SK-N-SH (cell line): ENCODE data around the gene FASTK. TPM values are rescaled to one million over a fixed set of nuclear protein-coding genes. Genes with fewer than 3 reads are reported as not detected.

Source experiments
- CTCF ChIA-PET: fragments of 300-600, 350-600 bp; formaldehyde crosslinking; extraction: SDS; loops from one replicate; lab custom pipeline; 2021; lab: Yijun Ruan, JAX
- POLR2A ChIA-PET: fragments of 350-600 bp; sonication (Branson Sonifier 250); formaldehyde crosslinking; extraction: SDS; loops from one replicate; lab custom pipeline; 2020; ENCODE audit warnings: antibody characterized with exemption, inconsistent platforms; lab: Yijun Ruan, JAX
- DNase-seq: peaks from one replicate; pipeline ENCODE4 v3.0.0; 2012
- H2AFZ ChIP-seq: fragments of 200-600 bp; sonication (generic); 2 replicates; pipeline ENCODE4 v1.8.1; 2016; ENCODE audit warnings: antibody characterized with exemption, mild to moderate bottlenecking, low read depth
- H3F3A ChIP-seq: fragments of 200-600 bp; sonication (generic); replicated peaks from 2 replicates; pipeline ENCODE3; 2016; ENCODE audit warnings: antibody characterized with exemption, mild to moderate bottlenecking; ENCODE audit not compliant: insufficient read depth
- H3K27ac ChIP-seq, 2 experiments: fragments of 200-500 bp in 1 of 2; fragments of 200-600 bp in 1 of 2; sonication (Bioruptor generic) in 1 of 2; sonication (generic), shearing (Covaris generic) in 1 of 2; 2 replicates each; pipeline versions ENCODE4 v1.5.1 to v1.6.1; 2014 to 2016; ENCODE audit warnings: low read depth in 2 of 2, inconsistent platforms in 1 of 2, low read length in 1 of 2, mild to moderate bottlenecking in 1 of 2, mixed read lengths in 1 of 2
- H3K27me3 ChIP-seq: fragments of 200-600 bp; sonication (generic), shearing (Covaris generic); 2 replicates; pipeline ENCODE4 v1.6.1; 2016; ENCODE audit warnings: mixed run types; ENCODE audit not compliant: insufficient read depth
- H3K36me3 ChIP-seq, 2 experiments: fragments of 200-500 bp in 1 of 2; fragments of 200-600 bp in 1 of 2; sonication (Bioruptor generic) in 1 of 2; sonication (generic) in 1 of 2; replicated peaks in 1 of 2; 2 replicates each; pipeline versions ENCODE3 to v1.5.1; 2014 to 2016; ENCODE audit warnings: low read length in 1 of 2, mild to moderate bottlenecking in 1 of 2; ENCODE audit not compliant: insufficient read depth in 2 of 2, control insufficient read depth in 1 of 2
- H3K4me1 ChIP-seq, 2 experiments: fragments of 200-500 bp in 1 of 2; fragments of 200-600 bp in 1 of 2; sonication (Bioruptor generic) in 1 of 2; sonication (generic), shearing (Covaris generic) in 1 of 2; 2 replicates each; pipeline versions ENCODE4 v1.5.1 to v1.6.1; 2014 to 2016; ENCODE audit warnings: low read depth in 1 of 2, low read length in 1 of 2, mixed run types in 1 of 2; ENCODE audit not compliant: insufficient read depth in 2 of 2, control insufficient read depth in 1 of 2
- H3K4me2 ChIP-seq: fragments of 200-600 bp; sonication (generic), shearing (Covaris generic); 2 replicates; pipeline ENCODE4 v1.6.1; 2017; ENCODE audit warnings: mixed run types
- H3K4me3 ChIP-seq, 2 experiments: fragments of 200-500 bp in 1 of 2; fragments of 200-600 bp in 1 of 2; sonication (Bioruptor generic) in 1 of 2; sonication (generic), shearing (Covaris generic) in 1 of 2; 2 replicates each; pipeline versions ENCODE4 v1.5.1 to v1.8.1; 2014 to 2016; ENCODE audit warnings: low read depth in 2 of 2, inconsistent platforms in 1 of 2, low read length in 1 of 2, mild to moderate bottlenecking in 1 of 2, mixed read lengths in 1 of 2, moderate library complexity in 1 of 2
- H3K79me2 ChIP-seq: fragments of 200-600 bp; sonication (generic); 2 replicates; pipeline ENCODE4 v1.8.1; 2017; ENCODE audit warnings: mild to moderate bottlenecking; ENCODE audit not compliant: insufficient read depth
- H3K9ac ChIP-seq: fragments of 200-600 bp; sonication (generic); 2 replicates; pipeline ENCODE4 v1.6.1; 2017; ENCODE audit warnings: mixed run types
- H3K9me2 ChIP-seq: fragments of 200-600 bp; sonication (generic); 2 replicates; pipeline ENCODE4 v1.6.1; 2017; ENCODE audit warnings: mixed run types
- H3K9me3 ChIP-seq: fragments of 200-600 bp; sonication (generic); 2 replicates; pipeline ENCODE4 v1.6.1; 2017; ENCODE audit warnings: mixed run types, mild to moderate bottlenecking, moderate library complexity
- H4K20me1 ChIP-seq: fragments of 200-600 bp; sonication (generic); 2 replicates; pipeline ENCODE4 v1.6.1; 2017; ENCODE audit warnings: mild to moderate bottlenecking, mixed run types; ENCODE audit not compliant: insufficient read depth
- ELF1 ChIP-seq: IDR thresholded peaks from 2 replicates; pipeline ENCODE4 v1.4.0; 2012
- EZH2phosphoT487 ChIP-seq: fragments of 200-600 bp; sonication (generic); IDR thresholded peaks from 2 replicates; pipeline ENCODE4 v1.6.1; 2017; ENCODE audit warnings: low read depth, mixed run types, mild to moderate bottlenecking, antibody characterized with exemption, moderate library complexity, borderline replicate concordance
- NRF1 ChIP-seq: IDR thresholded peaks from 2 replicates; pipeline ENCODE4 v1.6.1; 2012; ENCODE audit warnings: low read depth, mild to moderate bottlenecking, low read length
- RFX5 ChIP-seq: IDR thresholded peaks from 2 replicates; pipeline ENCODE4 v1.6.1; 2012; ENCODE audit warnings: mild to moderate bottlenecking, improper control_type of control experiment, low read length
- TAF1 ChIP-seq: IDR thresholded peaks from 2 replicates; pipeline ENCODE4 v1.6.1; 2012; ENCODE audit warnings: low read depth, mild to moderate bottlenecking, low read length, moderate library complexity, borderline replicate concordance
- WGBS: methylation state at CpG from one replicate; pipeline ENCODE4 v1.1.6; 2017; ENCODE audit warnings: low lambda C conversion rate; 5-methylcytosine and 5-hydroxymethylcytosine counted together
- polyA plus RNA-seq, 3 experiments: library from polyadenylated mRNA; depleted of rRNA; stranded (reverse); fragments of >200 nt; gene quantifications; 2 replicates each; pipeline ENCODE4 v1.2.3, GENCODE V29; 2012
- TF ChIP-seq, protein P1 (sequence below): fragments of 200-600 bp; sonication (generic); IDR thresholded peaks from 2 replicates; pipeline ENCODE4 v1.6.1; 2017; ENCODE audit warnings: antibody characterized with exemption, mild to moderate bottlenecking, moderate library complexity
- TF ChIP-seq, protein P2 (sequence below): fragments of 150-350 bp; IDR thresholded peaks from 2 replicates; pipeline ENCODE4 v1.6.1; 2016; ENCODE audit warnings: mild to moderate bottlenecking, low read depth, low read length
- TF ChIP-seq, protein P3 (sequence below): IDR thresholded peaks from 2 replicates; pipeline ENCODE4 v1.4.0; 2012; ENCODE audit warnings: low read depth, borderline replicate concordance
- TF ChIP-seq, protein P4 (sequence below): IDR thresholded peaks from 2 replicates; pipeline ENCODE4 v1.4.0; 2012; ENCODE audit warnings: low read depth

FASTK gene
- polyA plus RNA-seq, 1 of the 3 experiments (the other 2 are of a cell fraction): 125 TPM

DNA sequence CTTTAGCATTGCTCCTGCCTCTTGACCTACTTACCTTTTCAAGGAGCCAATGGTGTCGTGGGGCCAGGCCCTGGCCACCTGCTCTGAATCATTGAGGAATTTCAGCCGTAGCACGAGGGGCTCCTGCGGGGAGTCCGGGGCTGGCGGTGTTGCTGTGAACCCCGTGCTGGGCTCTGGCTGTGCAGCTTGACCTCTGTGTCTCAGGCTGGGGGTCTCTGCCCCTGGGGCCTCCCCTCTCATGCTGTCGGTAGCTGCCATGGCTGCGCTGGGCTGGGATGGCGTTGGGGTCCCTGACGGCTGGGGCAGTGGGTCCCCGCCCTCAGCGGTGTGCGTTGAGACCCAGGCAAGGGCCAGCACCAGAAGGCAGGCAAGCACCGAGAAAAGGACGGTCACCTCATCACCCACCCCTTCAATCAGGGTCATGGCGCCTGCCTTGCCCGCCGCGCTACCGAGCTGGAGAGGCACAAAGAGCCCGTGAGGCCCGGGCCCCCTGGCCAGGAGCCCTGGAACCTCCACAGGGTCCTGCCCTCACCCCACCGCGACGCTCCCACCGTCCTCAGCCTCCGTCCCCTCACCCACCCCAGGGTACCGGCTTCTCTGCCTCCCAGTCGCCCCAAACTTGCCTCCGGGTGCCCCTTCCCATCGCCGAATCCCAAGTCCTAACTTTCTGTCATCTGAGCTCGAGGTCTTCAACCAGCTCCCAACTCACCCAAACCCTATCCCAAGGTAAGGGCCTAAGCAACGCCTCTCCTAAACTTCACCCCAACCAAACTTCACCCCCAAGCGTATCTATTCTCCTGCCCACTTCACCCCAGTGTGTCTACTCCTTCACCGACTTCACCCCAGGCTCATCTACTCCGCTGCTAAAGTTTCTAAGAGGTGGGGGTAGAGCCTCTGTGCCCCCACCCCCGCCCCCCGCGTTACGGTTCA lies 1.8 kb upstream of the FASTK start:
- POLR2A ChIA-PET: interaction anchor here (0.8 to 1.0 kb wide), 2 partner anchors 25 to 54 kb away, joined by 3 read pairs; partner anchors contain the start of genes ABCB8 and CDK5

More for the DNA sequence above, 1.8 kb upstream of the FASTK start:
- Histone ChIP-seq H4K20me1 (no peaks in the 10 kb centered on the region; the same call in 1 of the 2 replicates), H3K4me3 (peak overlapping the region; percentile 71 to 94), H3K27ac (peak overlapping the region; percentile 78 to 92), H3K9me3 (no peaks in the 10 kb centered on the region), H3K4me2 (peak overlapping the region; percentile 98), H3K79me2 (peaks cover 55% of the 10 kb centered on the region), H3K9ac (peak overlapping the region; percentile 96), H3F3A (peaks cover 32% of the 10 kb centered on the region), H3K9me2 (no peaks in the 10 kb centered on the region), H3K36me3 (peaks cover 7 to 28% of the 10 kb centered on the region in 2 experiments), H2AFZ (peak overlapping the region; percentile 99; the same call in 1 of the 2 replicates), H3K27me3 (no peaks in the 10 kb centered on the region), H3K4me1 (peaks cover 31 to 51% of the 10 kb centered on the region in 2 experiments)
- TF ChIP-seq, protein P1, sequence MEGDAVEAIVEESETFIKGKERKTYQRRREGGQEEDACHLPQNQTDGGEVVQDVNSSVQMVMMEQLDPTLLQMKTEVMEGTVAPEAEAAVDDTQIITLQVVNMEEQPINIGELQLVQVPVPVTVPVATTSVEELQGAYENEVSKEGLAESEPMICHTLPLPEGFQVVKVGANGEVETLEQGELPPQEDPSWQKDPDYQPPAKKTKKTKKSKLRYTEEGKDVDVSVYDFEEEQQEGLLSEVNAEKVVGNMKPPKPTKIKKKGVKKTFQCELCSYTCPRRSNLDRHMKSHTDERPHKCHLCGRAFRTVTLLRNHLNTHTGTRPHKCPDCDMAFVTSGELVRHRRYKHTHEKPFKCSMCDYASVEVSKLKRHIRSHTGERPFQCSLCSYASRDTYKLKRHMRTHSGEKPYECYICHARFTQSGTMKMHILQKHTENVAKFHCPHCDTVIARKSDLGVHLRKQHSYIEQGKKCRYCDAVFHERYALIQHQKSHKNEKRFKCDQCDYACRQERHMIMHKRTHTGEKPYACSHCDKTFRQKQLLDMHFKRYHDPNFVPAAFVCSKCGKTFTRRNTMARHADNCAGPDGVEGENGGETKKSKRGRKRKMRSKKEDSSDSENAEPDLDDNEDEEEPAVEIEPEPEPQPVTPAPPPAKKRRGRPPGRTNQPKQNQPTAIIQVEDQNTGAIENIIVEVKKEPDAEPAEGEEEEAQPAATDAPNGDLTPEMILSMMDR: no peak
- TF ChIP-seq, protein P2, sequence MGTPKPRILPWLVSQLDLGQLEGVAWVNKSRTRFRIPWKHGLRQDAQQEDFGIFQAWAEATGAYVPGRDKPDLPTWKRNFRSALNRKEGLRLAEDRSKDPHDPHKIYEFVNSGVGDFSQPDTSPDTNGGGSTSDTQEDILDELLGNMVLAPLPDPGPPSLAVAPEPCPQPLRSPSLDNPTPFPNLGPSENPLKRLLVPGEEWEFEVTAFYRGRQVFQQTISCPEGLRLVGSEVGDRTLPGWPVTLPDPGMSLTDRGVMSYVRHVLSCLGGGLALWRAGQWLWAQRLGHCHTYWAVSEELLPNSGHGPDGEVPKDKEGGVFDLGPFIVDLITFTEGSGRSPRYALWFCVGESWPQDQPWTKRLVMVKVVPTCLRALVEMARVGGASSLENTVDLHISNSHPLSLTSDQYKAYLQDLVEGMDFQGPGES: no peak
- no peak for TF ChIP-seq TAF1
- TF ChIP-seq RFX5: no peak
- TF ChIP-seq NRF1: no peak
- no peak for TF ChIP-seq EZH2phosphoT487
- TF ChIP-seq, protein P3, sequence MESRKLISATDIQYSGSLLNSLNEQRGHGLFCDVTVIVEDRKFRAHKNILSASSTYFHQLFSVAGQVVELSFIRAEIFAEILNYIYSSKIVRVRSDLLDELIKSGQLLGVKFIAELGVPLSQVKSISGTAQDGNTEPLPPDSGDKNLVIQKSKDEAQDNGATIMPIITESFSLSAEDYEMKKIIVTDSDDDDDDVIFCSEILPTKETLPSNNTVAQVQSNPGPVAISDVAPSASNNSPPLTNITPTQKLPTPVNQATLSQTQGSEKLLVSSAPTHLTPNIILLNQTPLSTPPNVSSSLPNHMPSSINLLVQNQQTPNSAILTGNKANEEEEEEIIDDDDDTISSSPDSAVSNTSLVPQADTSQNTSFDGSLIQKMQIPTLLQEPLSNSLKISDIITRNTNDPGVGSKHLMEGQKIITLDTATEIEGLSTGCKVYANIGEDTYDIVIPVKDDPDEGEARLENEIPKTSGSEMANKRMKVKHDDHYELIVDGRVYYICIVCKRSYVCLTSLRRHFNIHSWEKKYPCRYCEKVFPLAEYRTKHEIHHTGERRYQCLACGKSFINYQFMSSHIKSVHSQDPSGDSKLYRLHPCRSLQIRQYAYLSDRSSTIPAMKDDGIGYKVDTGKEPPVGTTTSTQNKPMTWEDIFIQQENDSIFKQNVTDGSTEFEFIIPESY: no peak
- TF ChIP-seq, protein P4, sequence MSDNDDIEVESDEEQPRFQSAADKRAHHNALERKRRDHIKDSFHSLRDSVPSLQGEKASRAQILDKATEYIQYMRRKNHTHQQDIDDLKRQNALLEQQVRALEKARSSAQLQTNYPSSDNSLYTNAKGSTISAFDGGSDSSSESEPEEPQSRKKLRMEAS: no peak
- no peak for TF ChIP-seq ELF1
- CTCF ChIA-PET: interaction anchor here (0.8 to 21.3 kb wide), 9 partner anchors 13 to 86 kb away, joined by 3 to 474 read pairs (median 4); partner anchors contain the start of genes CDK5 and SLC4A2
- no peak for DNase-seq
- WGBS: 51% methylated on average over 24 of the region's 42 CpGs
